ENCODE data around the gene DIAPH2. TPM values are rescaled to one million over a fixed set of nuclear protein-coding genes. Genes with fewer than 3 reads are reported as not detected.

DIAPH2 gene
- total and polyA plus RNA-seq, 12 donors: 1.8 to 13.6 (median 10.1) TPM

DNA sequence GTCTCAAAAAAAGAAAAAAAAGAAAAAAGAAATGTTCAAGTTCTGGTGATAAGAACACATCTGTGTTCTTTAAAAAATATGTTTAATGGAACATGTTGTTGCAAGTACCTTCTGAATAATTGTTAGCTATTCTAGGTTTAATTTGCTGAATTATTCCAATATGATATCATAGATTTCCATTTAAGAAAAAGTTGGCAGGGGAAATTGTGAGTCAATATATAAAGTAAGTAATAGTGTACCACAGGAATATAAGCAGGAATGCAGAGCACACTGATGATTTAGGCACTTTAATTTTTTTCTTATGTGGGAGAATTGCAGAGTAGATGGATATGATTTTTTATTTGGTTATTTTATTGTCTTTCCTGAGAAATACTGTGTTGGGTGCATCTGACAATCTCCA is 389.8 kb downstream of the DIAPH2 start:
- H3K27ac ChIP-seq: no peak overlapping the region
- no peaks in the 10 kb centered on the region for H3K4me1 ChIP-seq
- no peak overlapping the region for H3K4me3 ChIP-seq
- no peaks in the 10 kb centered on the region for H3K9me3 ChIP-seq
- DNase-seq: no peak
- peaks cover 0 to 9% (median 0%) of the 10 kb centered on the region in 9 donors for H3K36me3 ChIP-seq
- H3K27me3 ChIP-seq: peaks cover 0 to 2% (median 0%) of the 10 kb centered on the region in 7 donors
- intact Hi-C loops (cut with DNase I): no loop called here
- no peak for ATAC-seq
- TF ChIP-seq, protein P1, sequence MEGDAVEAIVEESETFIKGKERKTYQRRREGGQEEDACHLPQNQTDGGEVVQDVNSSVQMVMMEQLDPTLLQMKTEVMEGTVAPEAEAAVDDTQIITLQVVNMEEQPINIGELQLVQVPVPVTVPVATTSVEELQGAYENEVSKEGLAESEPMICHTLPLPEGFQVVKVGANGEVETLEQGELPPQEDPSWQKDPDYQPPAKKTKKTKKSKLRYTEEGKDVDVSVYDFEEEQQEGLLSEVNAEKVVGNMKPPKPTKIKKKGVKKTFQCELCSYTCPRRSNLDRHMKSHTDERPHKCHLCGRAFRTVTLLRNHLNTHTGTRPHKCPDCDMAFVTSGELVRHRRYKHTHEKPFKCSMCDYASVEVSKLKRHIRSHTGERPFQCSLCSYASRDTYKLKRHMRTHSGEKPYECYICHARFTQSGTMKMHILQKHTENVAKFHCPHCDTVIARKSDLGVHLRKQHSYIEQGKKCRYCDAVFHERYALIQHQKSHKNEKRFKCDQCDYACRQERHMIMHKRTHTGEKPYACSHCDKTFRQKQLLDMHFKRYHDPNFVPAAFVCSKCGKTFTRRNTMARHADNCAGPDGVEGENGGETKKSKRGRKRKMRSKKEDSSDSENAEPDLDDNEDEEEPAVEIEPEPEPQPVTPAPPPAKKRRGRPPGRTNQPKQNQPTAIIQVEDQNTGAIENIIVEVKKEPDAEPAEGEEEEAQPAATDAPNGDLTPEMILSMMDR (IDR thresholded peaks at IDR 0.05): no peak

DNA sequence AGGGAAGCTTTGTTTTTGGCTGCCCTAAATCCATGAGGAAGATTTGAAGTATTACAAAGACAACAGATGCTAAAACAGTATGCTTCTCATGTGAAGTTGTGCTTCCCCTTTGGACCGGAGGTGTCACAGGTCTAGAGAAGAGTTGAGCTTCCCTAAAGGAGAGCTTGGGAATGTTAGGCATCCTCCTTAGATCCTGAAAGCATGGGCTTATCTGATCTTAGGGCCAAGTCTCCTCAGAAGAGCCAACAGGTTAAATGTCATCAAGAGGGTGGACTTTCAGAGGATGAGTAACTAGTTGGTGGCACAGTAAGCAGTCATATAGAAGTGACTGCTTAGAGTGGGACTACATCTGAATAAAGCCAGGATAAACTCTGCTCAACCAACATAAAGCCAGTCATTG is 404.5 kb downstream of the DIAPH2 start:
- no peaks in the 10 kb centered on the region for H3K27me3 ChIP-seq
- DNase-seq (no peak), ATAC-seq (no peak)
- H3K9me3 ChIP-seq: no peaks in the 10 kb centered on the region
- no peak overlapping the region for H3K27ac ChIP-seq
- 88 to 91% methylated on average over 1 of the region's 1 CpG for WGBS, 2 donors
- H3K4me1 ChIP-seq: no peaks in the 10 kb centered on the region
- TF ChIP-seq, protein P1 (IDR thresholded peaks at IDR 0.05): no peak
- no peaks in the 10 kb centered on the region for H3K36me3 ChIP-seq
- intact Hi-C loops (cut with DNase I): no loop called here
- H3K4me3 ChIP-seq: no peak overlapping the region

DNA sequence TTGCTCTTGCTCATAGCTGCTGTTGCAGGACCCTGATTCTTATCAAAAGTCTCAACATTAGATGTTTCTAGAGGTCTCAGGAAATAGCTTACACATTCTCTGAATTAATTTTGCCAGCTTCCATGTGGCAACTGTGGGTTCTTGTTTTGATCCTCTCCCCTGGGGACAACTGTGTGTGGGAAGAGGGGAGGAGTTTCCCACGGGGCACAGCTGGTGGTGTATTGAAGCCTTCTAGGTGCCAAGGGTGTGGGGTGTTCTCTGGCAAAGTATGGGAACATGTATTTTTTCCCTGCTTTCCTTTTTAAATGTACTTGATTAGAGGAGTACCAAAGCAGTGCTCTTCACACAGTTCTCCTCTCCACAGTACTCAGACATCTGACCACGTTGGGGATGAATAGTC is 411.7 kb downstream of the DIAPH2 start:
- TF ChIP-seq, protein P1 (IDR thresholded peaks at IDR 0.05): no peak
- Histone ChIP-seq H3K27ac (no peak overlapping the region), H3K4me3 (no peak overlapping the region), H3K9me3 (no peaks in the 10 kb centered on the region), H3K27me3 (no peaks in the 10 kb centered on the region), H3K4me1 (no peaks in the 10 kb centered on the region), H3K36me3 (peaks cover 0 to 20% (median 0%) of the 10 kb centered on the region in 9 donors)
- DNase-seq (no peak), ATAC-seq (no peak)
- intact Hi-C loops (cut with DNase I): loop anchor here in 1 of 10 donors (5.0 kb wide), 1 partner anchor 49 kb away; no protein-coding TSS in a partner anchor
- WGBS, 2 donors: 40 to 50% methylated on average over 2 of the region's 2 CpGs

DNA sequence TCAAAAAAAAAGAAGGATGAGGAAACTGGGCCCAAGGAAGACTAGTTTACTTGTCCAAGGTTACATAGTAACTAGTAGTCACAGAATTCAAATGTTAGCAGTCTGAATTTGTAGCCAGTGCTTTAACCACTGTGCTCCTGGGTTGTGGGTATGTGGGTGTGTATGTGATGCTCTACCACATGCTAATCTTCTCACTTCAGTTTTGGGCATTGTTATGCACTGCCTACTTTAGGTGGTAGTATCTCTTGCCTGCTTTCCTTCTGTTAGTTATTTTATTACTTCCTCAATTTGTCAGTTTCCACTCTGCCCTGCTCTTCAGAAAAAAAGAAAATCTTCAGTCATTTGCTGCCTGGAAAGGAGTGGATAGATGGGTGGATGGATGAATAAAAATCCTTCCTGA is 418.3 kb downstream of the DIAPH2 start:
- peaks cover 0 to 9% (median 0%) of the 10 kb centered on the region in 7 donors for H3K27me3 ChIP-seq
- TF ChIP-seq, protein P1 (IDR thresholded peaks at IDR 0.05): no peak
- no peak for DNase-seq
- H3K36me3 ChIP-seq: peaks cover 0 to 21% (median 0%) of the 10 kb centered on the region in 9 donors
- intact Hi-C loops (cut with DNase I): no loop called here
- ATAC-seq: no peak
- no peaks in the 10 kb centered on the region for H3K4me1 ChIP-seq
- no peaks in the 10 kb centered on the region for H3K9me3 ChIP-seq
- H3K4me3 ChIP-seq: no peak overlapping the region
- H3K27ac ChIP-seq: no peak overlapping the region

Measured in heart right ventricle (tissue), 16 donors.